NCI-H526 treated with DMSO at 0.1 percent for 48 hours (cell line): Measurements from ENCODE around the gene SLC48A1.
"Not testable (repeated sequence)": the region's sequence is repeated elsewhere in the genome, so short reads cannot be mapped to it uniquely, and the experiment has no call there.

ENCODE experiments used
- DNase-seq: peaks from one replicate; lab custom pipeline; 2025; lab: John Stamatoyannopoulos, UW

SLC48A1 gene

DNA sequence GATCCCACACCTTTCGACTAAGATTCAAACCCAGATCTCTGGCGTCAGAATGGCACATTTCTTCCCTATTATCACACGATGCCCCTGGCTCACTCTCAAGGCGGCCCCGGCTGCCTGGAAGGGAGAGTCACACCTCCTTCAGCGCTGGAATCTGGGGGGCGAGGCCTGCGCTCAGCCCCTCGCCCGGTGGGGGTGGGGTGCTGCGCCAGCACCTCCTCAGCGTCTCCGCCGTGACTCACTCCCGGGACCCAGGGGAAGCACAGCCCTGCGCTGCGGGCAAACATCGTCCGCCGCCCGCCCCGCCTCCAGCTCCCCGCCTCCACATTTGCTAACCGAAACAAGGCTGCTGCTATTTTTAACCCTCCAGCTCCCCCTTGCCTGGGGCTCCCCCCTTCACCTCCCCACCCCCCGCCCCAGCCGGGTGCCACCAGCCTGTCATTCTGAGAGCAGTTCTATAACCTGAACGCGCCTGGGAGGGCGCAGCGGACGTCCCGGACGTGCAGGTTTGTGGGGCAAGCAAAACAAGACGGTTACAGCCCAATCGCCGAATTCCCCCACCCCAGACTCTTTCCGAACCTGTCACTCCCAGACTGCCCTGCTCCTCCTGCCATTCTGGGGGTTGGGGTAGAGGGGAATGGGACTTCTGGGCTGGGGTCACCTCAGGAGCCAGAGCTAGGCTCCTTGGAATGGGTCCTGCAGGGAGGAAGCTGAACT, 39.9 kb downstream of the SLC48A1 start:
- peak; percentile 62 for DNase-seq

DNA sequence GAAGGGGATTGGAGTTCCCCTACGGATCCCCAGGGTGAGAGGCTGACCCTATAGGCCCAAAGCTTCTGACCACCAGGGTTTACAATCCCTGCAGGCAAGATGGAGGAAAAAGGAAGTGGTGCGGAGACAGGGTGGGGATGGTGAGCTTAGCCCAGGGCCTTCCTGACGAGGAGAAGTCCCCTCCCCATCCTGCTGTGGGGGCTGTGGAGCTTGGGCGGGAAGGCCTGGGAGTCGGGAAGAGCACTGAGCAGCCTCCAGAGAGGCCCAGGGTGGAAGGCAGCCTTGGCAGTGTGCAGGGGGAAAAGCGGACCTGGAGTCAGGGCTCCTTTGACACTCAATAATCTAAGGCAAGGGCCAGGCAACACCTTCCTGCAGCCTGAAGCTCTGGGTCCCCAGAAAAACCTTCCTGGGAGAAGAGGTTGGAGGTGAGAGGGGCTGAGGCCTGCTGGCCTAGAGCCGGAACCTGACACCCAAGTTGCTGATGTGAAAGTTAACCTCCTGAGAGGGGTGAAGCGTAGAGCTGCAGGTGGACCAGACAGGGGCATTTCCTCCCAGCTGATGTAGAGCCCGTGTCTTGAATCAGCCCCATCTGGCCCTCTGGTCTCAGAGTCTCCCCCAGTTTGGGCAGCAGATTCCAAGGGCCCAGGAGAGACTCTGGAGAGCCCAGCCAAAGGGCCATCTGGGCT, 40.6 kb downstream of the SLC48A1 start:
- no peak for DNase-seq

DNA sequence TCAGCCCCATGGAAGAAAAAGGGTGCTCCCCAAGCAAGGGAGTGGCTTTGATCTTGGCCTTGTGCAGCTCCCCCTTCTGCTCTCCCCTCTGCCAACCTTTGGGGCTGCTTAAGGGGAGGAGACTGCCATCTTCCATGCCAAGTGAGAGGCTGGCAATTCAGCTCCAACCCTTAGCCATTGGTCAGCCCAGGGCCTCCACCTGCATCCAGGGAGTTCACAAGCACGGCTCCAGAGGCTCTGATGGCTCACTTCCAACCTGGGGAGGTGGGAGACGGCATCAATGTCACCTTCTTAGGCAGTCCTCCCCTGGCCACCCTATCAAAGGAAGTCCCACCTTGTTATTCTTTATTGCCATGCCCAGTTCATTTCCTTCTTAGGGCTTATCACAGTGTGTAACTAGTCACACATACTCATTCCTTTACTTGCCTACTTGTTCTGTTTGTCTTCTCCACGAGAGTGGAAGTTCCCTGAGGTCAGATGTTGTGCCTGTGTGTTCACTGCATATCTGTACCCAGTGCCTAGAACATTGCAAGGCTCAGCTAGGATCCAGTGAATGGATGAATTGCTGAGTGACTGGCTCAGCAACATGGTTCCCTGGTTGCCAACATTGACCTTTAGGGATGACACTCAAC, 41.6 kb downstream of the SLC48A1 start:
- DNase-seq = no peak

DNA sequence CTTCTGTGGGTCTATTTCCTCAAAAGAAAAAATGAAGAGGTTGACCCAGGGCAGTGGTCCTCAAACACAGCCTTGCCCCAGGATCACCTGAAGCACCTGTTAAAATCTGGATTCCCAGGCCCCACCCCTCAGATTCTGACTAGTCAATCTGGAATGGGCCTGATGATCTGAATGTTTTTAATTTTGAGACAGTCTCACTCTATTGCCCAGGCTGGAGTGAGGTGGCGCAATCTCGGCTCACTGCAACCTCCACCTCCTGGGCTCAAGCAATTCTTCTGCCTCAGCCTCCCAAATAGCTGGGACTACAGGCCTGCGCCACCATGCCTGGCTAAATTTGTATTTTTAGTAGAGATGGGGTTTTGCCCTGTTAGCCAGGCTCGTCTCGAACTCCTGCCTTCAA, 42.4 kb downstream of the SLC48A1 start:
- DNase-seq = not testable (repeated sequence)

DNA sequence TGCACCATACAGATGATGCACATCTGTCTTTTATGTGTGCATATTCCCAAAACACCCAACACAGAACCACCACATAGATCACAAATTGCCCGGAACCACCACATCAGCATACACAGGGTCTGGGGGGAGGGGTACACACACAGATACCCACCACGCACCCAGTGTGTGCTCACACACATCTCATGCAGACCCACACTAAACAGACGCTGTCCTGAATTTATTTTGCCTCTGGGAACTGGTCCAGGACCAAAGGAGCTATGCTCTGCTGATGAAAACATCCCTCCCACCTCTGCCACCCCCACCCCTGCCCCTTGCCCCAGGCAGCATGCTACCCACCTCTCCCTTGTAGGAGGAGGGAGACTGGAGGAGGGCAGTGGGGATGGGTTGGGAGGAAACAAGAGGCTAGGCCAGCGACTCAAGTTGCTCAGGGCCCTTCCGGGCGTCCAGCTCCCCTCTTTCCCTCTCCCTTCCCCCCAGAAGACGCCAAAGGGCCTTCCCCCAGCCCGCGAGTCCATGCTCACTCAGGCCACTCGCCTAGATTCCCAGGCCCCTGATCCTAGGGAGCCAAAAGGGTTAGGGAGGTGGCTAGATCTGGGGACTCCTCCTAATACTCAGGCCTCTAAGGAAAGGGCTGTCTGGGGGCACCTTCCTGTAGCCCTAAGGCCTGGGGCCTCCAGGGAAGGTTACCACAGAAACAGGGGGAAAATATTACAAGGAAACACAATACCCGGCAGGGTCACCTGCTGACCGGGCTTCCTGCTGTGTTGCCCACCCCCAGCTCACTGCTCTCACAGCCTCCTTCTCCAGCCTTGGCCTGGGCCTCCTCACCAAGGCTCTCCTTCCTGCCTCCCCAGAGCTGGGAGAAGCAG, 43.6 kb downstream of the SLC48A1 start:
- DNase-seq = no peak

DNA sequence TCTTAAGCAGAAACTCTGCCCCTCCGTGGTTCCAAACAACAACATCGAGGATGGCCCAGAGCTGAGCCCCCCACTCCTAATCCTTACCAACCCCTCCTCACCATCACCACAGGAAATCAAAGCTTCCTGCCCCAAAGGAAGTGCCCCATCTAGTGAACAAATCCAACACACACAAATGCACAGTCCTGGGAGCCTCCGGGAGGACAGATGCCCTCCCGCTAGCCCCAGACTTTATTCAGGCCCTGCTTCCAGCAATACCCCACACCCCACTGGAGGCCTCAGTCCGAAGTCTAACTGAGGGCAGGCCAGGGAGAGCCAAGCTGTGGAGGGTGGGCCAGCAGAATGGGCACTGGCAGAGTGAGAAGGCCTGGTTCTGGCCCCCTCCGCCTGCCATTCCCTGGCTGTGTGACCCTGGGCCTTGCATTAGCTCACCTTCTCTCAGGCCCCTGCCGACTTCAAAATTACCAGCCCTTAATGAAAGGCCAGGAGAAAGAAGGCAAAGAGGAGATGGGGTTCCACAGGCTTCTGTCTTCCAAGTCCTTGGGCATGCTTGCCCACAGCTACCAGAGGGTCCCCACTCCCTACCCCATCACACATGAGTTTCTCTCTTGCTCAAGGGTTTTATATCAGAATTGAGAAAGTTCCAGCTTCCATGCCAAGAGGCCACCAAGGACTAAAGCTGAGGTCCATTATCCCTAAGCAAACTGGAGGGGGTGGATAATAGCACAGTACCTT, 44.4 kb downstream of the SLC48A1 start:
- DNase-seq = no peak

DNA sequence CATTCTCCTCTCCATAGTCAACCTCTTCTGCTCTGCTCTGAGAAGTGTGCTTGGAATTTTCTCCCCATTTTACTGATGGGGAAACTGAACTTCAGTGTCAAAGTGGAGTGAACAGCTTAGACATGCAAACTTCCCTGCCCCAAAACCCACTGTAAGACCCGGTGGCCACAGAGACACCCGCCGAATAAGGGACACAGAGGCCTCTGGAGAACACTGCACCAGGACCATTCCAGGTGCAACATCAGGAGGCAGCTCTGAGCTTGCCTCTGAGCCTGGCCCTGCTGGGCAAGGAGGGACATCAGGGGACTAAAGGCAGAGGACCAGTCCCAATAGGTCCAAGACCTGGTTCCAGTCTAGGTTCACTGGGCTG, 45.0 kb downstream of the SLC48A1 start:
- DNase-seq = no peak

DNA sequence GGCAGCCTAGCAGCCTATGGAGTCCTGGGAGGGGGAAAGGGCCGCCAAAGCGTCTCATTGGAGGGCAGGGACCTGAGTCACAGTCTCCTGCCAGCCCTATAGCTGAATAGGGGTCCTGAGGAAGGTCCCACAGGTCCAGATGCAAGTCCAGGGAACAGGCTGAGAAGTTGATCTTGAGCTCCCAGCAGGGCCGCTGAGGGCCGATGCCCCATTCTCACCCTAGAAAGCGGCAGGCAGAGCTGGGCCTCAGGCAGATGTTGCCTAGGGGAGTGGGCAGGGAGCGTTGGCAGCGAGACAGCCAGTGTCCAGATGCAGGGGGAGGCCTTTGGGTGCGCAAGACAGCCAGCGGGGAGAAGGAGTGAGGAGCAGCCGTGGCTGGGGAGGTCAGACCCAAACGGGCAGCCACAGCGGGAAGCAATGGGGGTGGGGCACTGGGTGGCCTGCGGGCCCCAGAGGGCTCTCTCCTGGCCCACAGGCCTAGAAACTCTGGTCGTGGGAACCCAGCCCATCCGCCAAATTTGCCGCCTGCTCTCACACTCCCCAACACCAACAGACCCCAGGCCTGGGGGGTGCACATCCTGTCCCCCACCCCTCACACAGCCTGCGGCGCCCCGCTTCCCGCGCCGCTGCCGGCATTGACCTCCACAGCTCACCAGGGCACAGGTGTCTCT, 45.6 kb downstream of the SLC48A1 start:
- DNase-seq = no peak

DNA sequence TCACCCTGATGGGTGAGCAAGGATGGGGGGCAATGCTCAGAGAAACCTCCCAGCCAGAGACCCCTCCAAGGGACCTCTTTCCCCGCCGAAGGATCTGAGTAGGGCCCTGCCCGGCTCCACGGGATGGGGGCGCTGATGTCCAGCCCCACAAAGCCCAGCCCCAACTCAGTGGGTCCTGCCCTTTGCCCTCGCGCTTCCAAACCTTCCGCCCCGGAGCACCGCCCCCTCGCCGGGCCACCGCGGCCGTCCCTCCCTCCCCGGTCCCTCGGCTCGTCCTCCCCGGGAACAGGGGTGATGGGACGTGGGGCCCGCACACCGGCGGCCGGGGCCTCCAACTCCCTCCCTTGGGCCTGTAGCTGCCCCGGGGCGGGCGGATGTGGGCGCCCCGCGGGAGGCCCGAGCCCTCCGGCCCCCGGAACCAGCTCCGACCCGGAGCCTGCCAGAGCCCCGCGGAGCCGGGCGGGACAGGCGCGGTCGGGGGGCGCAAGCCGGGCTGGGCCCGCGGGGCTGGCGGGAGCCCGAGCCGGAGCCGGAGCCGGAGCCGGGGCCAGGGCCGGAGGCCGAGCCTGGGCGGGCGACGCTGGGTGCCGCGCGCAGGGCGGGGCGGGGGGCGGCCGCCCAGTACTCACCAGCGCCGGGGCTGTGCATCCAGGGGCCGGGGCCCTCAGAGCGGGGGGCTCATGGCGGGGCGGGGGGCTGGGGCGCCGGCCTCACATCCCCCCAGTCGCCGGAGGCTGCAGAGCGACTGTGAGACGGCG, 46.3 kb downstream of the SLC48A1 start:
- DNase-seq = no peak

DNA sequence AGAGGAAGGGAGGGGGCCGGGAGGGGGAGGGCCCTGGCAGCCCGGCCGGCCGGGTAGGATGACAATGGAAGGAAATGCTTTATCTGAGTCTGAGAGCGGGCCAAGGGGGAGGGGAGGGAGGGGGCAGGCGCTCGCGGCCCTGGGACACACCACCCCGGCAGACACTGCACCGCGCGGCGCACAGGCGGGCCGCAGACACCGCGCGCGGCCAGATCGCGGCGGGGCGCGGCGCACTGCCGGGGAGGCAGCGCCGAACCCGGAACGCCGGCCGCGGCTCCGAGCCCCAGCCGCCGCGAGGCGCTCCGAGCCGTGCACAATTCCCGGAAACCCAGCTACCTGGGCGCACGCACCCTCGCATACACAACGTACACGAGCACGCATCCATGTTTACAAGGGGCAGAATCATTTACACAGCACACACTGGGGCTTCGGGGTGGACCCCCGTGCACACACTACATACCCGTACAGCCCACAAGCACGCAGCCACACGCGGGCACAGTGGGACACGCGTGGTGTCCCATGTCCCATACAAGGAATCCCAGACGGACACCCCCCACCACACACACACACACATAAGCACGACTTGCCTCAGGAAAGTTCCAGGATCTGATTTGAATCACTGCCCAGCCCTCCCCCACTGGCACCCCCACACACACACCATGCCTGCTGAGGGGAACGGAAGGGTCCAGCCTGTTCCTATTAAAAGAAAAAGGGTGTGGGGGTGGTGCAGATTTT, 47.0 kb downstream of the SLC48A1 start, which contains the start of gene HDAC7:
Gene HDAC7, minus strand, starts transcription at position 8 of the 735 bp plus-strand sequence. CDS start 118 bp downstream, outside the sequence.
- peak; percentile 65 for DNase-seq

DNA sequence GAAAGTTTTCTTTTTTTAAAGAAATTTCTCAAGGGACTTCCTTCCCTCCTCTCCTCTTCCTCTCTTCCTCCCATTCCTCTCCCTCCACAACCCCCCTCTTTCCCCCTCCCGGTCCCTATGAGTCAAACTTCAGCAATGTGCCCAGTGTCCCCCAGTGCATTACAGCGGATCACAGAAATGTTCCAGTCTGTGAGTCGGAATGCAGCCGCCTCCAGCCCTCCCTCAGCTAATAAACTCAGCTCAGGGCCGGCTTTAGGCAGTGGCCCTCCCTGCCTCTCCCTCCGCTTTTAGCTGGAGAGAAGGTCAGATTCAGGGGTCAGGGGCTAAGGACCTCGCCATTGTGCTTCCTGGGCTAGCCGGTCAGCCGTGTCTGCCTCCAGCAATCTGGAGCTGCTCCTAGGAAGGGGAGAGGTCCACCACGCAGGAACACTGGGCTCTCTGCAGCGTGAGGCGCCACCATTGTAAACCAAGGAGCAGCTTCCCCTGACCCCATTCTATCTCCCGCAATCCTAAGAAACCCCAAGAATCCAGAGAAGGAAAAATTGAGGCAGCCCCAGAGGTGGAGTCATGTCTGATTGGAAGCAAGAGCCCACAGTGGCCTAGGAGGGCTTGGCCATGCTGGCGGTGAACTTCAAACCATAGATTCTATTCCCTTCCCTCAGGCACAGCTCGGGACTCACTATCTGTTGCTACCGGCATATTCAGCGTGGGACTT, 47.8 kb downstream of the SLC48A1 start:
- no peak for DNase-seq

DNA sequence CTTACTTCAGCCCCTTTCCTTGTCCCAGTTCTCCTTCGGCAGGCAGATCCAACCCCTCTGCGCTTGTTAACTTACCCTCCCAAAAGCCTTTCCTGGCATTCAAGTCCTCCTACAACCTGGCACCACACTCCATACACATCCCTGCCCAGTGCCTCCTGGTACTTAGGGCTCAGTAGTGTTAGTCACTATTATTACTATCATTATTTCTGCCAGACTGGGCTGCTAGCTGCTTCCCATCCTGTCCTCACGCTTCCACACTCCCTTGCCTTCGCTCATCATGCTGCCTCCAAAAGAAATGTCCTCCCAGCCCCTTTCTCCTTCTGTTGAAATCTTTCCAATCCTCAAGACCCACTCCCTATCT, 48.3 kb downstream of the SLC48A1 start:
- DNase-seq = no peak

DNA sequence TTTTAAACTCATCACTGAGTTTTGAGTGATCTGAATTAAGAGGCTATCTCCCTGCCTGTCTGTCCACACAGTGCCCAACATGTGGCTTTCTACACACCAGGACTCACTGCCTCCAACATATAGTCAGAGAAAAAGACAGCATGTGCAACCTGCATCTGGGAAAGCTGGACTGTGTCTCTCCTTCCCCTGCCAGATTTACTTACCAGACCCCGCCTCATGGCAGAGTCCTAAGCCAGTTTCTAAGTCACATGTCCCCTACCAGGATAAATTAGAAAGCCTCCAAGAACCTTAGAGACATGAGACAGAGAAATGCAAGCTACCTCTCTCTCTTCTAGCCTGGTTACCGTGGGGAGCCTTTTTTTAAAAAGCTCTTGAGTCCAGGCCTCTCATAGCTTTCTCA, 49.4 kb downstream of the SLC48A1 start:
- DNase-seq = no peak

DNA sequence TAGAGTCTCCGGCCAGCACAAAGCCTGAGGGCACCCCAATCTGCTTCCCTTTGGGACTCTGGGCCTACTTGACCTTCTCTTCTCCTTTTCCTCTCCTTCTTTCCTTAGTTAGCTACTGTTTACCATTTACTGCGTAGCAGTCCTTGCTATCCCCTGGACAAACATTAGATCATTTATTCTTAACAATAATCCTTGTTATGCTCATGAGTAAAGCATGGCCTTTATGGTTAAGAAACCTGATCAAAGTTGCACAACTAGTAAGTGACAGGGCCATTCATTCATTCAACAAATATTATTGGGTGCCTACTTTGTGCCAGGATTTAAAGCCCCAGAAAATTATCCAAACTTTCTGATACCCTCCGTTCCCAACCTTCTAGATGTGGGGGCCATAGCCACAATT, 49.8 kb downstream of the SLC48A1 start:
- DNase-seq = no peak

DNA sequence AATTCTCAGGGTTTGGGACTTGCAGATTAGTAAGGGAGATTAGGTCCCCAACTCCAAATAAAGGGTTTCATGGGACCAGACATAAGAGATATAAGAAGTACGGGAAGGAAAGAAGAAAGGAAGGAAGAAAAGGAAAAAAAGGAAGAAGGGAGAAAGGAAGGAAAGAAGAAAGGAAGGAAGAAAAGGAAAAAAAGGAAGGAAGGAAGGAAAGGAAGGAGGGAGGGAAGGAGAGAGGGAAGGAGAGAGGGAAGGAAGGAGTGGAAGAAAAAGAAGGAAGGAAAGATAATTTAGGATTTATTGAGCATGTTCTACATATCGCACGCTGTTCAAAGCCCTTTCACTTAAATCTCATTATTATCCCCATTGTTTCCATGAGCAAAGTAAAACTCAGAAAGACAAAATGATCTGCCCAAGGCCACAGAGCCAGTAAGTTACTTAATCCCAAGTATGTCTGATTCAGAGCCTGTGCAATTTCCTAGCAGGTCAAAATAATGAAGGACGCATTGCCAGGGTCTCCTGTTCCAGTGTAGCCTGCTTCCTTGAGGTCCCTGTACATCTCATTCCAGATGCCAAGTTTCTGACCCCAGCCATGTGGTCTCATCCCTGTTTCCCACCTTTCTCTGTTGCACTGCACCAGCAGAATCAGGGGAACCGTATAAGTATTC, 50.5 kb downstream of the SLC48A1 start:
- DNase-seq = no peak

DNA sequence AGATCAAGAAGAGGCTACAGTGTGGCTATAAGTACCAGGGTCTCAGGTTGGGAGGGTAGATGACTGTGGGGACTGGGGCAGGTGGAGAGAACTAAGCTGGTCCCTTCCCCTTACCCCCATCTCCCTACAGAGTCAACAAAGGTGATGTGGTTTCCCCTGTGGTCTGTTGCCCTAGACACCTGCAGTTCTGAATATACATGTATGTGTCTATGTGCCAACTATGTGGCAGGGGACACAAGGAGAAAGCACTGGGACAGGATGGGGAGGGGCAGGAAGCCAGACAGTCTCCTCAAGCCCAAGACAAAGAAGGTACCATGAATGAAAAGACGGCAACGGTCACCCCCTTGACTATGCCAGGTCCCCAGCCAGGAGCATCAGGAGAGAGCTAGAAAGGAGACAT, 51.2 kb downstream of the SLC48A1 start:
- DNase-seq = no peak

DNA sequence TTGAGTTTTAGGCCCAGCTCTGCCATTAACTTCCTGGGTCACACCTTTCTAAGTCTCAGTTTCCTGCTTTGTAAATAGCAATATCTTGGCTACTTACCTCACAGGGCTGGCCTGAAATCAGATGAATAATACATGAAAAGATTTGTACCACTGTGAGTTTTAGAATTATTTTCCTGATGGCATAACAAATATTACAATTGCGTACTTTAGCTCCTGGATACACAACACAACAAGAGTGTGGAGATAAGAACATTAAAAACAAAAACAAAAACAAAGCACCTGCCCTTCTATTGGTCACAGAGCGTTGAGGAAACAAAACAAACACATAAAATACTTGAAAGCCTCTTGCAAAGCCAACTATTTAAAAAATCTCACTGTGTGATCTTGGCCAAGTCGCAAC, 51.6 kb downstream of the SLC48A1 start:
- DNase-seq = no peak

DNA sequence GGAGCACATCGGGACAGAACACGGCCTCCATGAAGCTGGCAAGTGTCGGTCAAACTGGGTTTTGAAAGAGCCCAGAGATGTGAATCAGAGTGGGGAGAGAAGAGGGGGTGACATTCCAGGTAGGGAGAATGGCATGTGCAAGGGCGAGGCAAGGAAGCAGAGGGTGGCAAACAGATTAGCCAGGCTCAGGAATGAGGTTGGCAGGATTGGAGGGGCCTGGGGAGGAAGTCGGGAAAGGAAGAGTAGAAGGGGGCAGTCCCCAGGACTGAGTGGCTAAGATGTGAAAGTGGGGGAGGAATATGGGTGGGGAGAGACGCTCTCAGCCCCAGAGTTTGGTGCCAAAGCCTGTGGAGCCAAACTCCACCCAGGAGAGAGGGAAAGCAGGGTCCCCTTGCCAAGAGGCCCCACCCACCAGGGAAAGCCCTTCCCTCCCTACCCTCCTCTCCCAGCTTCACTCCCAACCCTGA, 52.2 kb downstream of the SLC48A1 start:
- DNase-seq = no peak
